GM23248 (cell line): ENCODE data around the gene CHERP.

ENCODE experiments used
- EZH2 ChIP-seq: fragments of 200-600 bp; sonication (generic); IDR thresholded peaks from 2 replicates; pipeline ENCODE4 v1.6.1; 2018; ENCODE audit warnings: antibody characterized with exemption, mild to moderate bottlenecking; ENCODE audit not compliant: insufficient read depth, poor library complexity, severe bottlenecking
- EZH2phosphoT487 ChIP-seq: fragments of 200-600 bp; sonication (generic); IDR thresholded peaks from 2 replicates; pipeline ENCODE4 v1.6.1; 2018; ENCODE audit warnings: antibody characterized with exemption, moderate library complexity, mild to moderate bottlenecking, low read depth; ENCODE audit not compliant: insufficient read depth

DNA sequence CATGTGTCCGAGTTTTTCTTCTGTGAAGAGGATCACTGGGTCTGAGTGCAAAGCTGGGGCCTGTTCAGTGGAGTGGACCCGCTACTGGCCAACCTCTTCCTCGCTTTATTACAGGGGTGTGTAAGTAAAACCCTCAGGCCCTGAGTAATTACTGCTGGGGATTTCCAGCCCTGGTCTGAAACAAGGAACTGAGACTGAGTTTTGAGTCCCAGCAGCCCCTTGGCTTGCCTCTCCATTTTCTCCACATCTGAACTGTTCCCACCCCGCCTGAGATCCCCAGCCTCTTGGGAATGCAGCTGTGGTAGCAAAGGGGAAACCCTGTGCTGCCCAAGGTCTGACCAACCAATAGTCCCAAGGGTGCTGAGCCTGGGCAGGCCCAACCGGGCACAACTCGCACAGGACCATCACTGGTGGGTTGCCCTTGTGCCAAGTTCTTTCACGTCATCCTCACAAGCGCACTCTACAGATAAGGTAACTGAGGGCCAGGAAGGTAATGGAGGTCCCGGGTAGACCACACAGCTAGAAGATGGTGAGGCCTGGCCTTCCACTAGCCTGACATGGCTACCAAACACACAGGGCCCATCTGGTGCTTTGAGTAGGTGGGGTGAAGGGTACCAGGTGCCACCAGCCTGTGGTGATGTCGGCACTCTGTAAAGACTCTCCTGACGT lies 43.7 kb upstream of the CHERP start:
- TF ChIP-seq EZH2 (no peak), EZH2phosphoT487 (no peak)
